H9 (cell line): ENCODE results near the gene TSPAN13. TPM values are rescaled to one million over a fixed set of nuclear protein-coding genes. Genes with fewer than 3 reads are reported as not detected.
A peak's percentile ranks its signal among the peaks of the same experiment; 100 is the strongest.

Experiments used
- DNase-seq: peaks from one replicate; pipeline ENCODE4 v3.0.0-alpha.2; 2017
- H2AFZ ChIP-seq: one replicate; pipeline ENCODE4 v1.6.1; 2013; ENCODE audit warnings: mild to moderate bottlenecking, low read length, control low read depth, moderate library complexity
- H2AK5ac ChIP-seq: 2 replicates; pipeline ENCODE4 v1.6.1; 2013; ENCODE audit warnings: low read length, control low read depth, mixed read lengths; ENCODE audit not compliant: insufficient read length
- H2BK120ac ChIP-seq: one replicate; pipeline ENCODE4 v1.6.1; 2013; ENCODE audit warnings: low read depth, mild to moderate bottlenecking, low read length, control low read depth, inconsistent platforms; ENCODE audit not compliant: poor library complexity, severe bottlenecking
- H2BK12ac ChIP-seq: 2 replicates; pipeline ENCODE4 v1.6.1; 2013; ENCODE audit warnings: low read length, control low read depth, mixed read lengths, low read depth; ENCODE audit not compliant: insufficient read length
- H2BK15ac ChIP-seq: 2 replicates; pipeline ENCODE4 v1.6.1; 2013; ENCODE audit warnings: low read depth, low read length, control low read depth
- H2BK20ac ChIP-seq: one replicate; pipeline ENCODE4 v1.6.1; 2013; ENCODE audit warnings: low read depth, mild to moderate bottlenecking, low read length, control low read depth, inconsistent platforms; ENCODE audit not compliant: poor library complexity, severe bottlenecking
- H2BK5ac ChIP-seq: 2 replicates; pipeline ENCODE4 v1.6.1; 2013; ENCODE audit warnings: low read length, control low read depth, mixed read lengths; ENCODE audit not compliant: insufficient read length
- H3K14ac ChIP-seq: 2 replicates; pipeline ENCODE4 v1.6.1; 2013; ENCODE audit warnings: low read length, control low read depth; ENCODE audit not compliant: insufficient read depth
- H3K18ac ChIP-seq: 2 replicates; pipeline ENCODE4 v1.6.1; 2013; ENCODE audit warnings: low read depth, mild to moderate bottlenecking, mixed read lengths, low read length, control low read depth; ENCODE audit not compliant: insufficient read length
- H3K23ac ChIP-seq: 2 replicates; pipeline ENCODE4 v1.6.1; 2013; ENCODE audit warnings: low read length, control low read depth, mixed read lengths, low read depth; ENCODE audit not compliant: insufficient read length
- H3K23me2 ChIP-seq: 2 replicates; pipeline ENCODE4 v1.6.1; 2013; ENCODE audit warnings: low read depth, mild to moderate bottlenecking, mixed read lengths, low read length, control low read depth; ENCODE audit not compliant: insufficient read length, poor library complexity, severe bottlenecking
- H3K27ac ChIP-seq: 2 replicates; pipeline ENCODE4 v1.5.1; 2013; ENCODE audit warnings: low read length, control low read depth, mixed read lengths, low read depth; ENCODE audit not compliant: insufficient read length
- H3K27me3 ChIP-seq: 2 replicates; pipeline ENCODE4 v1.6.1; 2013; ENCODE audit warnings: low read length, control low read depth, inconsistent platforms; ENCODE audit not compliant: insufficient read depth
- H3K4ac ChIP-seq: 2 replicates; pipeline ENCODE4 v1.6.1; 2013; ENCODE audit warnings: low read depth, mild to moderate bottlenecking, control low read depth, inconsistent platforms, low read length, moderate library complexity
- H3K4me1 ChIP-seq: 2 replicates; pipeline ENCODE4 v1.6.1; 2013; ENCODE audit warnings: low read length, control low read depth, inconsistent platforms; ENCODE audit not compliant: insufficient read depth
- H3K4me2 ChIP-seq: 2 replicates; pipeline ENCODE4 v1.6.1; 2013; ENCODE audit warnings: low read length, control low read depth, mixed read lengths; ENCODE audit not compliant: insufficient read length, insufficient read depth
- H3K56ac ChIP-seq: 2 replicates; pipeline ENCODE4 v1.6.1; 2013; ENCODE audit warnings: low read depth, mild to moderate bottlenecking, mixed read lengths, low read length, control low read depth; ENCODE audit not compliant: insufficient read length
- H3K79me1 ChIP-seq: 2 replicates; pipeline ENCODE4 v1.6.1; 2013; ENCODE audit warnings: low read depth, mild to moderate bottlenecking, moderate library complexity, low read length, control low read depth, inconsistent platforms; ENCODE audit not compliant: insufficient read depth, poor library complexity, severe bottlenecking
- H3K79me2 ChIP-seq: 2 replicates; pipeline ENCODE4 v1.6.1; 2013; ENCODE audit warnings: low read length, control low read depth, inconsistent platforms; ENCODE audit not compliant: insufficient read depth
- H3K9ac ChIP-seq: 2 replicates; pipeline ENCODE4 v1.6.1; 2013; ENCODE audit warnings: low read length, control low read depth, mixed read lengths; ENCODE audit not compliant: insufficient read length; ENCODE audit errors: extremely low read depth
- H3K9me3 ChIP-seq: one replicate; pipeline ENCODE4 v1.6.1; 2013; ENCODE audit warnings: low read depth, low read length, inconsistent platforms; ENCODE audit not compliant: control insufficient read depth
- H3T11ph ChIP-seq: one replicate; pipeline ENCODE4 v1.6.1; 2013; ENCODE audit warnings: mild to moderate bottlenecking, low read length, control low read depth, inconsistent platforms
- H4K20me1 ChIP-seq: one replicate; pipeline ENCODE4 v1.6.1; 2013; ENCODE audit not compliant: control insufficient read depth, insufficient read length, insufficient read depth
- H4K5ac ChIP-seq: 2 replicates; pipeline ENCODE4 v1.6.1; 2013; ENCODE audit warnings: low read depth, mild to moderate bottlenecking, mixed read lengths, low read length, control low read depth; ENCODE audit not compliant: insufficient read length
- H4K8ac ChIP-seq: replicated peaks from 2 replicates; pipeline ENCODE4 v1.6.1; 2013; ENCODE audit warnings: low read length, control low read depth, mixed read lengths, low read depth; ENCODE audit not compliant: insufficient read length
- H4K91ac ChIP-seq: 2 replicates; pipeline ENCODE4 v1.6.1; 2013; ENCODE audit warnings: low read depth, mild to moderate bottlenecking, moderate library complexity, mixed read lengths, low read length, control low read depth; ENCODE audit not compliant: insufficient read length
- H3K27ac Mint-ChIP-seq, 3 experiments: 2 replicates in 2 of 3; 3 replicates in 1 of 3; pipeline ENCODE4 v1.8.0; 2020 to 2021; ENCODE audit warnings: mixed read lengths in 3 of 3, mild to moderate bottlenecking in 1 of 3, moderate library complexity in 1 of 3
- H3K27me3 Mint-ChIP-seq: 2 replicates; pipeline ENCODE4 v1.8.0; 2021; ENCODE audit warnings: low read depth, mild to moderate bottlenecking, moderate library complexity, mixed read lengths
- H3K36me3 Mint-ChIP-seq, 3 experiments: 2 replicates in 2 of 3; 3 replicates in 1 of 3; pipeline ENCODE4 v1.8.0; 2020 to 2021; ENCODE audit warnings: low read depth in 3 of 3, mixed read lengths in 3 of 3; ENCODE audit not compliant: insufficient read depth in 1 of 3
- H3K4me1 Mint-ChIP-seq, 2 experiments: 2 replicates each; pipeline ENCODE4 v1.8.0; 2020; ENCODE audit warnings: mixed read lengths in 2 of 2
- H3K4me3 Mint-ChIP-seq, 2 experiments: 2 replicates in 1 of 2; 3 replicates in 1 of 2; pipeline ENCODE4 v1.8.0; 2020 to 2021; ENCODE audit warnings: mild to moderate bottlenecking in 2 of 2, mixed read lengths in 2 of 2, moderate library complexity in 1 of 2
- H3K9me3 Mint-ChIP-seq, 2 experiments: 2 replicates in 1 of 2; 3 replicates in 1 of 2; pipeline ENCODE4 v1.8.0; 2020; ENCODE audit warnings: mild to moderate bottlenecking in 2 of 2, mixed read lengths in 2 of 2, moderate library complexity in 1 of 2
- WGBS: extraction: QIAGEN DNeasy Blood & Tissue Kit; methylation state at CpG from one replicate; pipeline ENCODE4 v1.1.7; 2013; ENCODE audit warnings: missing lambda C conversion rate, low lambda C conversion rate, mixed read lengths; ENCODE audit not compliant: insufficient read length; ENCODE audit errors: extremely low coverage; 5-methylcytosine and 5-hydroxymethylcytosine counted together
- total RNA-seq: library from RNA; stranded (reverse); gene quantifications from 2 replicates; pipeline ENCODE4 v1.2.1, GENCODE V29; 2021
- TF ChIP-seq, protein P1 (sequence below): fragments of 200-600 bp; sonication (generic); conservative IDR thresholded peaks from 3 replicates; pipeline ENCODE4 v1.8.0; 2021; ENCODE audit warnings: antibody characterized with exemption, mild to moderate bottlenecking

Gene TSPAN13
- total RNA-seq, 1 experiment from 2014 or later, result 18.7 TPM

DNA sequence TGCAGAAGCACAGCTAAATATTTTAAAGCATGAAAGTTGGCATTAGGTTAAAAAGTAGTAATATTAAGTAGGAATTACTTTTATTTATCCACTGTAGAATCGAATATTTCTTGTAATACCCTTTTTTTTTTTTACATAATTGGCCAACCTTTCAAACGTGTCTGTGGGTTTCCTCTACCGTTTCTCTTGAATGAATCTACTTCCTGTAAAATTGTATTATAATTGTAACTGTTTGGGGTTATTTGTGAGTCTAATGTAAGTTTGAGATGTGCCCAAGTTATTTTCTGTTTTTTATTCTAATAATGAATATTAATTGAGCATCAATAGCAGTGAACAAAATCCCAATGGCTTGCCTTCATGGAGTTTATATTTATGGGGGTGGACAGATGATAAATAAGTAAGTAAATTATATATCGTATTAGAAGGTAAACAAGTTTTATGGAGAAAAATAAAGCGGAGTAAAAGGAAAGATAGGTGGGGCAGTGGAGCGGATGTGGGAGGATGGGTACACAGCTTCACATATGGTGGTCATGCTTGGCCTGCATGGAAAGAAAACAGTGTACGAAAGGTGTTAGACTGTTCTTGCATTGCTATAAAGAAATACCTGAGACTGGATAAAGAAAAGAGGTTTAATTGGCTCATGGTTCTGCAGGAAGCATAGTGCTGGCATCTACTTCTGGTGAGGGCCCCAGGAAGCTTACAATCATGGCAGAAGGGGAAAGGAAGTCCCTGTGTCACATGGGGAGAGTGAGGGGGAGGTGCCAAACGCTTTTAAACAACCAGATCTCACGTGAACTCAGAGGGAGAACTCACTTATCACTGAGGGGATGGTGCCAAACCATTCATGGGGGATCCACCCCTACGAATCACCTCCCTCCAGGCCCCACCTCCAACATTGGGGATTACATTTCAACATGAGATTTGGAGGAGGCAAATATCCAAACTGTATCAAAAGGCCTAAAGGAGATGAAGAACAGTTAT is 5.4 kb downstream of the TSPAN13 start:
- no peaks in the 10 kb centered on the region for H3K36me3 Mint-ChIP-seq
- TF ChIP-seq, protein P1, sequence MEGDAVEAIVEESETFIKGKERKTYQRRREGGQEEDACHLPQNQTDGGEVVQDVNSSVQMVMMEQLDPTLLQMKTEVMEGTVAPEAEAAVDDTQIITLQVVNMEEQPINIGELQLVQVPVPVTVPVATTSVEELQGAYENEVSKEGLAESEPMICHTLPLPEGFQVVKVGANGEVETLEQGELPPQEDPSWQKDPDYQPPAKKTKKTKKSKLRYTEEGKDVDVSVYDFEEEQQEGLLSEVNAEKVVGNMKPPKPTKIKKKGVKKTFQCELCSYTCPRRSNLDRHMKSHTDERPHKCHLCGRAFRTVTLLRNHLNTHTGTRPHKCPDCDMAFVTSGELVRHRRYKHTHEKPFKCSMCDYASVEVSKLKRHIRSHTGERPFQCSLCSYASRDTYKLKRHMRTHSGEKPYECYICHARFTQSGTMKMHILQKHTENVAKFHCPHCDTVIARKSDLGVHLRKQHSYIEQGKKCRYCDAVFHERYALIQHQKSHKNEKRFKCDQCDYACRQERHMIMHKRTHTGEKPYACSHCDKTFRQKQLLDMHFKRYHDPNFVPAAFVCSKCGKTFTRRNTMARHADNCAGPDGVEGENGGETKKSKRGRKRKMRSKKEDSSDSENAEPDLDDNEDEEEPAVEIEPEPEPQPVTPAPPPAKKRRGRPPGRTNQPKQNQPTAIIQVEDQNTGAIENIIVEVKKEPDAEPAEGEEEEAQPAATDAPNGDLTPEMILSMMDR, result no peak
- DNase-seq, result no peak
- no peaks in the 10 kb centered on the region for H4K20me1 ChIP-seq
- no peak overlapping the region for H2BK12ac ChIP-seq
- H2BK20ac ChIP-seq, result no peak overlapping the region
- H3K4me1 Mint-ChIP-seq, result peaks cover 21 to 23% of the 10 kb centered on the region in 2 experiments
- H3K9ac ChIP-seq, result no peak overlapping the region
- H3K27ac ChIP-seq, result no peak overlapping the region
- no peak overlapping the region for H3K23ac ChIP-seq
- H3K23me2 ChIP-seq, result peaks cover 11% of the 10 kb centered on the region
- H2AFZ ChIP-seq, result no peak overlapping the region
- no peak overlapping the region for H2BK120ac ChIP-seq
- peaks cover 3% of the 10 kb centered on the region for H3K79me1 ChIP-seq
- H3T11ph ChIP-seq, result no peak overlapping the region
- no peak overlapping the region for H3K56ac ChIP-seq
- no peak overlapping the region for H3K18ac ChIP-seq
- H3K4me2 ChIP-seq, result no peak overlapping the region
- H4K5ac ChIP-seq, result no peak overlapping the region
- no peaks in the 10 kb centered on the region for H3K4me1 ChIP-seq
- no peaks in the 10 kb centered on the region for H3K9me3 ChIP-seq
- no peak overlapping the region for H2BK5ac ChIP-seq
- H3K4ac ChIP-seq, result no peak overlapping the region
- H2AK5ac ChIP-seq, result no peak overlapping the region
- no peaks in the 10 kb centered on the region for H3K27me3 ChIP-seq
- no peaks in the 10 kb centered on the region for H3K9me3 Mint-ChIP-seq
- 100% methylated on average over 3 of the region's 10 CpGs for WGBS
- H3K27ac Mint-ChIP-seq, result peak overlapping the region in 1 of 3 experiments; percentile 52; a peak in 1 of 7 replicates
- no peak overlapping the region for H4K91ac ChIP-seq
- H3K27me3 Mint-ChIP-seq, result peaks cover 16% of the 10 kb centered on the region
- H2BK15ac ChIP-seq, result no peak overlapping the region
- H3K4me3 Mint-ChIP-seq, result no peak overlapping the region
- no peaks in the 10 kb centered on the region; the same call in 1 of the 2 replicates for H3K79me2 ChIP-seq
- no peak overlapping the region for H4K8ac ChIP-seq
- no peak overlapping the region for H3K14ac ChIP-seq
